ENCODE results near the gene FIG4.

- no peak for TF ChIP-seq EZH2 (IDR thresholded peaks at IDR 0.05)
- no peak for TF ChIP-seq POLR2AphosphoS5 (IDR thresholded peaks at IDR 0.05; ENCODE audit: borderline replicate concordance, low read depth, low read length)
These were observed 56.1 kb downstream of the FIG4 start for GRCh38 chr6:109747221-109747620.

Measured in SK-N-MC (cell line).